C4-2B (cell line): ENCODE data around the gene NCOA6.

Experiments used
- H3K27ac ChIP-seq: fragments of 450-650 bp; 2 replicates; pipeline ENCODE4 v1.5.1; 2017
- CTCF ChIP-seq: fragments of 450-650 bp; conservative IDR thresholded peaks from 2 replicates; pipeline ENCODE4 v1.5.1; 2017; ENCODE audit warnings: mild to moderate bottlenecking
- ZFX ChIP-seq: fragments of 450-650 bp; IDR thresholded peaks from 2 replicates; pipeline ENCODE4 v1.6.1; 2017

Gene NCOA6

GRCh38 chr20:34850969-34851368 is 25.5 kb upstream of the NCOA6 start:
- TF ChIP-seq CTCF (no peak), ZFX (no peak)
- H3K27ac ChIP-seq, result no peak overlapping the region

DNA sequence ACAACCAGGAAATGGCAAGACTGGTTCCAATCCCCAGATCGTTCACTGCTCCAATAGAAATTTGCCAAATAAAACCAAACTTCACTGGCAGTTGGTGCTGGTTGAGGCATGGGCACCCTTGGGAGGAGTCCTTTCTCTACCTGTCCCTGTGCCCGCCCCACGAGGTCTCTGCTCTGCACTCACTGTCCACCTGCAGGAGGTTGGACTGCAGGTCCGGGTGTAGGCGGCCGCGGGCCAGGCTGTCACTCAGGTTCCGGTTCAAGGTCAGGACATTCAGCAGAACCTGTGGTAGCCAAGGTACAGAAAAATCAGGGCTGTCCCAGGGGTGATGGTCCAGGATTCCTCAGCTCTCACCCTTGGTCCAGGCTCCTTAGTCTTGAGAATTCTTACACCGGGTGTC is 24.3 kb upstream of the NCOA6 start:
- no peak overlapping the region for H3K27ac ChIP-seq
- no peak for TF ChIP-seq CTCF
- TF ChIP-seq ZFX, result no peak

DNA sequence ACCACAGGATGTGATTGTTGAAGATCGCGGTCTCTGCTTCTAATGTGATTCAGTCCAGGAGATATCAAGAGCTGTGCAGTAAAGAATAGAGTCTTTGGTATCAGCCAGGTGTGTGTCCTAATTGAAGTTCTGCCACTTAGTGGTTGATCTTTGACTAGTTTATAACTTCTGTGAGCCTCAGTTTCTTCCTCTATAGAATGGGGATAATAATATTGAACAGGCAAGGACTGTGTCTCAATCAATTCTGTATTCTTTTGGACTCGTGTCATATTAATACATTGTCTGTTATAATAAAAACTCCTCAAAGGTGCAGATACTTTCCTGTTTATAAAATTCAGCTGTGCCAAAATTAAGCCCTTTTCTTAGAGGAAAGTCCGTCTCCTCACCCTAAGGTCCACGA is 23.1 kb upstream of the NCOA6 start:
- no peak overlapping the region for H3K27ac ChIP-seq
- TF ChIP-seq CTCF, result no peak
- TF ChIP-seq ZFX, result no peak

DNA sequence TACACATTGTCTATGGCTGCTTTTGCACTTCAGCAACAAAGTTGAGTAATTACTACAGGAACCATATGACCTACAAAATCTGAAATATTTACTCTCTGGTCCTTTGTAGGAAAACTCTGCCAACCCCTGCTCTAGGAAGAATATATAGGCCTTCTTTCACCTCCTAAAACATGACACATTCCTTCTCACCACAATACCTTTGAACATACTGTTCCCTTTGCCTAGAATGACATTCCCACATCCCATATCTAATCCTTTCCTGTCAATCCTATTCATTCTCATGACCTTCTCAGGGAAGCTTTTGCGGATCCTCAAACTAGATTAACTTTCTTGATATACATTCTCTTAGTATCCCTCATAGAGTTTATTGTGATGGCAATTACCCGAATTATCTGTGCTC is 18.0 kb upstream of the NCOA6 start:
- TF ChIP-seq ZFX (no peak), CTCF (no peak)

DNA sequence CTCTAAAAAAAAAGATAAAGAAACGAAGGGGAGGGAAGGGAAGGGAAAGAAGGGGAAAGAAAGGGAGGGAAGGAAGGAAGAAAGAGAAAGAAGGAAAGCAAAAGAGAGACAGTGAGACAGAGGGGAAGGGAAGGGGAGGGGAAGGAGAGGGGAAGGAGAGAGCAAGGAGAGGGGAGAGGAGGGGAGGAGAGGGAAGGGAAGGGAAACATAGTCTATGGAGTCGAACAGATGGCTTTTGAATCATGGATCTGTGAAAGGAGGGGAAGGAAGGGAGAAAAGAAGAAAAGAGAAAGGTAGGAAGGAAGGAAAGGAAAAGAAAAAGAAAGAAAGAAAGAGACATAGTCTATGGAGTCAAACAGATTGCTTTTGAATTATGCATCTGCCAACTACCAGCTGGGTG is 16.7 kb upstream of the NCOA6 start:
- TF ChIP-seq ZFX (no peak), CTCF (no peak)

More for the DNA sequence above, 18.0 kb upstream of the NCOA6 start:
- H3K27ac ChIP-seq, result no peak overlapping the region

GRCh38 chr20:34834459-34834893 is 9.0 kb upstream of the NCOA6 start:
- H3K27ac ChIP-seq, result no peak overlapping the region
- TF ChIP-seq CTCF (peak; percentile 66), ZFX (no peak)

More for the DNA sequence above, 16.7 kb upstream of the NCOA6 start:
- H3K27ac ChIP-seq, result no peak overlapping the region

GRCh38 chr20:34831936-34832335 is 6.5 kb upstream of the NCOA6 start:
- no peak for TF ChIP-seq ZFX
- no peak for TF ChIP-seq CTCF

GRCh38 chr20:34829191-34829590 is 3.7 kb upstream of the NCOA6 start:
- H3K27ac ChIP-seq, result no peak overlapping the region
- TF ChIP-seq CTCF (no peak), ZFX (no peak)

More at GRCh38 chr20:34831936-34832335, 6.5 kb upstream of the NCOA6 start:
- H3K27ac ChIP-seq, result no peak overlapping the region
